Renal cortical epithelial cell (primary cell): ENCODE data around the gene VAX1. TPM values are rescaled to one million over a fixed set of nuclear protein-coding genes. Genes with fewer than 3 reads are reported as not detected.

Experiments
- DNase-seq: peaks from one replicate; pipeline ENCODE4 v3.0.0-alpha.2; 2011; ENCODE audit warnings: low read depth
- total RNA-seq: library from RNA; depleted of rRNA; stranded (reverse); fragments of >200 nt; gene quantifications from 2 replicates; pipeline ENCODE4 v1.2.3, GENCODE V29; 2014

The VAX1 gene
- total RNA-seq, 1 donor from 2014 or later = not detected

GRCh38 chr10:117164592-117165537 is 26.8 kb upstream of the VAX1 start:
- DNase-seq = no peak

- no peak for DNase-seq
Observed at GRCh38 chr10:117163954-117164548, 26.0 kb upstream of the VAX1 start.

GRCh38 chr10:117163061-117163953 is 25.2 kb upstream of the VAX1 start:
- no peak for DNase-seq

GRCh38 chr10:117162093-117163060 is 24.3 kb upstream of the VAX1 start:
- no peak for DNase-seq

- no peak for DNase-seq
Observed at GRCh38 chr10:117161386-117162033, 23.4 kb upstream of the VAX1 start.

- no peak for DNase-seq
Observed at GRCh38 chr10:117160567-117160966, 22.5 kb upstream of the VAX1 start.

GRCh38 chr10:117159390-117159789 is 21.3 kb upstream of the VAX1 start:
- DNase-seq = no peak

- no peak for DNase-seq
Observed at GRCh38 chr10:117158297-117158696, 20.2 kb upstream of the VAX1 start.

GRCh38 chr10:117152668-117153067 is 14.6 kb upstream of the VAX1 start:
- DNase-seq = no peak

GRCh38 chr10:117148284-117148683 is 10.2 kb upstream of the VAX1 start:
- no peak for DNase-seq

GRCh38 chr10:117145019-117145418 is 6.9 kb upstream of the VAX1 start:
- DNase-seq = no peak

GRCh38 chr10:117143103-117143823 is 5.2 kb upstream of the VAX1 start:
- no peak for DNase-seq

- no peak for DNase-seq
Observed at GRCh38 chr10:117140525-117140902, 2.4 kb upstream of the VAX1 start.

- no peak for DNase-seq
Observed at GRCh38 chr10:117139581-117140524, 1.8 kb upstream of the VAX1 start.

- no peak for DNase-seq
Observed at GRCh38 chr10:117138838-117139580, 939 bp upstream of the VAX1 start.

GRCh38 chr10:117137031-117137910 is 799 bp downstream of the VAX1 start:
- no peak for DNase-seq
